ENCODE measurements around the gene CRHBP.
"Not testable (repeated sequence)": the region's sequence is repeated elsewhere in the genome, so short reads cannot be mapped to it uniquely, and the experiment has no call there.

Gene CRHBP

GRCh38 chr5:76952795-76953536 lies at the start of gene CRHBP:
Gene CRHBP, plus strand, starts transcription at chr5:76953045. Its CDS starts 90 bp downstream, at chr5:76953135.
- DNase-seq = no peak

GRCh38 chr5:76908166-76908565 lies 44.7 kb upstream of the CRHBP start:
- no peak for DNase-seq

DNA sequence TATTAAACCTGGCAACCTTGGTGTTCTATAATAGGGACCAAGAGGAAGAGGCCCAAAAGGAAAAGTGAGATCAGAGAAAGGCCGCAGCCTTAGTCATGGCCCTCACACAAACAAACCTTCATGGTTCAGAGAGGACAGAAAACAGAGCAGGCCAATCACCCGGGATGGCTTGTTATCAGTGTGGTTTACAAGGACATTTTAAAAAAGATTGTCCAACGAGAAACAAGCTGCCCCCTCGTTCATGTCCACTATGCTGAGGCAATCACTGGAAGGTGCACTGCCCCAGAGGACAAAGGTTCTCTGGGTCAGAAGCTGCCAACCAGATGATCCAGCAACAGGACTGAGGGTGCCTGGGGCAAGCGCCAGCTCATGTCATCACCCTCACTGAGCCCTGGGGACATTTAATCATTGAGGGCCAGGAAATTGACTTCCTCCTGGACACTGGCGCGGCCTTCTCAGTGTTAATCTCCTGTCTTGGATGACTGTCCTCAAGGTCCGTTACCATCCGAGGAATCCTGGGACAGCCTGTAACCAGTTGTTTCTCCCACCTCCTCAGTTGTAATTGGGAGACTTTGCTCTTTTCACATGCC lies 42.4 kb upstream of the CRHBP start:
- DNase-seq = not testable (repeated sequence)

DNA sequence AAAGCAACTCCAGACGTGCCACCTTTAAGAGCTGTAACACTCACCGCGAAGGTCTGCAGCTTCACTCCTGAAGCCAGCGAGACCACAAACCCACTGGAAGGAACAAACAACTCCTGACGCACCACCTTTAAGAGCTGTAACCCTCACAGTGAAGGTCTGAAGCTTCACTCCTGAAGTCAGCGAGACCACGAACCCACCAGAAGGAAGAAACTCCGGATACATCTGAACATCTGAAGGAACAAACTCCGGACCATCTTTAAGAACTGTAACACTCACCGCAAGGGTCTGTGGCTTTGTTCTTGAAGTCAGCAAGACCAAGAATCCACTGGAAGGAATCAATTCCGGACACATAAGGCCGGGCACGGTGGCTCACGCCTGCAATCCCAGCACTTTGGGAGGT lies 38.2 kb upstream of the CRHBP start:
- not testable (repeated sequence) for DNase-seq

DNA sequence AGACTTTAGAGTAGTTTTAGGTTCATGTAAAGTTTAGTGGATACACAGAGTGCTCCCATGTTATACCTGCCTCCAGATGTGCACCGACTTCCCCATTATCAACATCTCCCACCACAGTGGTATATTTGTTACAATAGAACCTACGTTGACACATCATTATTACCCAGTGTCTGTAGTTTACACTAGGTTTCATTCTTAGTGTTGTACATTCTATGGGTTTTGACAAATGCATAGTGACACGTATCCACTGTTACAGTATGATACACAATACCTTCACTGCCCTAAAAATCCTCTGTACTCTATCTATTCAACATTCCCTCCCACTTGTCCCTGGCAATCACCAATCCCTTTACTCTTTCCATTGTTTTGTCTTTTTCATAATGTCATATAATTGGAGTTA lies 34.3 kb upstream of the CRHBP start:
- no peak for DNase-seq

DNA sequence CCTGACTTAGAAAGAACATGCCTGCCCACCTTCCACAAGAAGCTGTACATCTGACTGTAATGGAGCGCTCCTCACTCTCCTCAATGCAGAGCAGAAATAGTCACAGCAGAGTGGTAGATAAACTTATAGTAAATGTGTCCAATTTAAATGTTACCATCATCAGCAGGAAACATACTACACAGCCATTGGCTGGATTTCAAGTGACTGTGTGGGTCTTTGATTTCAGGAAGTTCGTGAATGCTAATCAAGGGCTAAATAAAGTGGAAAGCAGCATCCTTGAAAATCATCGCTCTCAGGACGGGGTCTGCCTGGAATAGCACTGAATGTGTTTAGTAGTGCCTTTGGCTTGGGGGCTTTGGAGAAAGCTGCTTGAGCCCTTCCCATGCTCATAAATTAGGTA lies 32.4 kb upstream of the CRHBP start:
- DNase-seq = no peak

DNA sequence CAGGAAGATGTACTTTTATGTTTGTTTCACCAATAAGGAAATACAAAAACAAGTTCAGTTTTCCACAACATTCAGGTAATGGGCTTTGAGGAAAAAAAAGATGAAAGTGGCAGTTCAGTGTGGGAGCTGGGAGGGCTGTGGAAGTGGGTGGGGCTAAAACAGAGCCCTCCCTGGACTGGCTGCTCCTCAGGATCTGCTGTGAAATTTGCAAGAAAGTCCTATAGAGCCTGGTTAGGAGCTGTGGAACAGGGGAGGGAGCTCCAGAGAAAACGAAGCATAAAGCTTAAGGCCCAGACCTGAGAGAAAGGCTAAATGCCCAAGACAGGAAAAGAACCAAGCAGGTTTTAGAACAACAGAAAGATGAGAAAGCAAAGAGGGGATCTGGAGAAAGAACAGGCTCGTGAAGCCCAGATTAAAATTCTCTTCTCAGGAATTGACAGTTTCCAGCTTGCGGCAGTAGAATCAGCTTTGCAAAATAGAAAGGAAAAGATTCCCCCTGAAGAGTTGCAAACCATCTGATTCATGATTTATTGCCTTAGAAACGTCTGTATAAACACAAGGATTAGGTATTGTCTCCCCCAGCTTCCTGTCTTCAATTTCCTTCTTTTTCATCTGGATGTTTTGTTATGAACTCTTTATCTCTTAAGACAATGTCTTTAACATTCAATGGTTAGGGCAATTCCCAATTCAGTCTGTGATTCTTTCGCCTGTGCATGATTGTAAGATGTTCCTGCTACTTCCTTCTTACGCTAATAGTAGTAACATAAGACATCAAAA lies 26.3 kb upstream of the CRHBP start:
- no peak for DNase-seq

- DNase-seq = no peak
These were observed 24.9 kb upstream of the CRHBP start for GRCh38 chr5:76927961-76928360.

DNA sequence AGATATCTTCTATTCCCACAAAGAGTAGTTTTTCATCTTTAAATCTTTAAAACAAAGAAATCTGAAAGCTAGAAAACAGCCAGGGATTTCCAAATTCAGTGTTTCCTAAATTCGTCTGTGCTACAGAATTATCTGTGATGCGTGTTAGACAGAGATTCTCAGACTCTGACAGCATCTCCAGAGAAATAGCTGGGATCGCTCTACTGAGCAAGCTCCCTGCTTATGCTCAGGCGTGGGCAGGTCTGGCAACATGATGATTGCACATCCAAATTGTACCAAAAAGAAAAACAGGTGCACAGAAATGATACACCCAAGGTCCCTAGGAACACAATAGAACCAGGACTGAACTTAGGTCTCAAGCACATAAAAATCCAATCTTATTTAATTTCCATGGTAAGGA lies 22.8 kb upstream of the CRHBP start:
- DNase-seq = no peak

DNA sequence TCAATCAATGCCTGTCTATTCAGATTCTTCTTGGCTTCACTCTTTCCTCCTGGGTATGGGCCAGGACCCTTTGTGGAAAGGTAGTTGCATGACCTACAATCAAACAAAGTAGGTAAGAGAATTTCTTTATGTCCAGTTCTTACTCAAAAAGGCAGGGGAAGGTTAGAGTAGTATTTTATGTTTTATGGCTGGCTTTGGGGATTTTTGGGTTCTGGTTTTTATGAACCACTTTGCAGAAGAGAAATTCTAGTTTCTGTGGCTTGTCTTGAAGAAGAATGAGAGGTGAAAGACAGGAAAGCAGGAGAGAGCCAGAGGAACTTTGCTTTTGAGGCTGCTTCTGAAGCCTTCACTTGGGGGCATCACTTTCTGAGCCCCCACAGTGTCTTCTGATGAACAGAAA lies 14.7 kb upstream of the CRHBP start:
- no peak for DNase-seq

DNA sequence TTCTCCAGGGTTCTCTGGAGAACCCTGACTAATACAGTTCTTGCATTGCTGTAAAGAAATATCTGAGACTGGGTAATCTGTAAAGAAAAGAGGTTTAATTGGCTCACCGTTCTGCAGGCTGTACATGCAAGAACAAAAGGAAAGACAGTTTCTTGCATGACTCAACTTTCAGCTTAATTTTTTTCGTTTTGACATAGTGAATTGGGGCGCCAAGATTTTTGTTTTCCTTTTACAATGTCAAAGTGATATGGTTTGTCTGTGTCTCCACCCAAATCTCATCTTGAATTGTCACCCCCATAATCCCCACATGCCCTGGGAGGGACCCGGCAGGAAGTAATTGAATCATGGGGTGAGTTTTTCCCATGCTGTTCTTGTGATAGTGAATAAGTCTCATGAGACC lies 11.8 kb upstream of the CRHBP start:
- no peak for DNase-seq

DNA sequence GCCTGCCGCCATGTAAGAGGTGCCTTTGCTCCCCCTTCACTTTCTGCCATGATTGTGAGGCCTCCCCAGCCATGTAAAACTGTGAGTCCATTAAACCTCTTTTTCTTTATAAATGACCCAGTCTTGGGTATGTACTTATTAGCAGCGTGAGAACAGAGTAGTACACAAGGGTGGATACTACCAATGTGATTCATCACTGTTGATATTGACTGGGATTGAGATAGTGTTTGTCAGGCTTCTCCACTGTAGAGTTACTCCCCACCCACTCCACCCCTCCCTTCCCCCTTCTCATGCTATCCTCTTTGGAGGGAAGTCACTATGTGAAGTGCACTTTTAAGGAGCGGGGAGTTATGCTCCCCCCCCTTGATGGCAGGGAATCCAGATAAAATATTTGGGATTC lies 11.4 kb upstream of the CRHBP start:
- no peak for DNase-seq

DNA sequence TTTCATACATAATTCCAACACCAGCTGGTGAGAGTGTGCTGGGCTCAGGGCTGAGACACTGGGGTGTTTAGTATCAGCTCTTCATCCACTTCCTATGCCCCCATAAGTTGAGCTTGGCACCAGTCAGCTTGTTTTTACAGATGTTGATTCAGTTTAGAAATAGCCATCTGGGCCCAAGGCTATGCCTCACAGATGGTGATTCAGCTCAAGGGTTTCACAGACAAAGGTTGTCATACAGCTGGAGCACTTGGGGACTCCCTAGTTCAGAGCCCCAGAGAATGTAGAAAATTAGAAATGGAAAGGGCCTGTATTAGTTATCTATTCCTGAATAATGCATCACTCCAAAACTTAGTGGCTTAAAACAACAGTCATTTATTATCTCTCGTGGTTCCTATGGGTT lies 10.3 kb upstream of the CRHBP start:
- no peak for DNase-seq

DNA sequence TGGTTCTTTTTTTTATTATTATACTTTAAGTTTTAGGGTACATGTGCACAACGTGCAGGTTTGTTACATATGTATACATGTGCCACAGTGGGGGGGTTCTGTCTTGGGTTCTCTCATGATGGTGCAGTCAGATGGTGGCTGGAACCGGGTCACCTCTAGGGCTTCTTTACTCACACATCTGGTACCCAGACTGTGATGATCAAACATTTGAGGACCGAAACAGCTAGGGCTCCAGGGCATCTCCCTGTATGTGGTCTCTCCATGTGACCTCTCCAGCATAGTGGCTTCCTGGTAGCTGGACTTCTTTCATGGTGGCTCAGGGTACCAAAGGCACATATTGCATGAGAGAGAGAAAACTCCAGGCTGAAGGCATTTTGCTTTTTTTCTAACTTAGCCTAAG lies 9.8 kb upstream of the CRHBP start:
- DNase-seq = no peak

- DNase-seq = no peak
These were observed 8.2 kb upstream of the CRHBP start for GRCh38 chr5:76944638-76945037.

- DNase-seq = not testable (repeated sequence)
These were observed 7.6 kb upstream of the CRHBP start for GRCh38 chr5:76945238-76945637.

- DNase-seq = no peak
These were observed 6.8 kb upstream of the CRHBP start for GRCh38 chr5:76946090-76946489.

- no peak for DNase-seq
These were observed 5.8 kb upstream of the CRHBP start for GRCh38 chr5:76947082-76947503.

- no peak for DNase-seq
These were observed 922 bp downstream of the CRHBP start for GRCh38 chr5:76953551-76954382.

- no peak for DNase-seq
These were observed 1.5 kb downstream of the CRHBP start for GRCh38 chr5:76954383-76954763.

DNA sequence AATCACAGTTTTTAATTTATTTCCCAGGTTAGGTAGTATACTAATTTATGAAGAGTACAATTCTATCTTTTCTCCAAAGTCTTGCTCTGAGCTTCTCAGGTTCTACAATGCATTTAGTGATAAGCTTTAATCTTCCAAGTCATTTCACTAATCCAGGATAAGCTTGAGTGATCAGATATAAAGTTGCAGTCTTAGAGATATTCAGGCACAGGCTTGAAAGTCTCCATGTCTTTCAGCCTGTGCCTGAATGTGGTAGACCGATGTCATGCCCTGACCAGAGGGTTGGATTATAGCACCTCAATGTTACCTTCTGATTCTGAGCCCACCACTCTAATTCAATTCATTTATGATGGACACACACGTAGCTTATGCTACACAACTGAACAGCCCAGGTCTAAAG lies 3.2 kb downstream of the CRHBP start:
- no peak for DNase-seq

DNA sequence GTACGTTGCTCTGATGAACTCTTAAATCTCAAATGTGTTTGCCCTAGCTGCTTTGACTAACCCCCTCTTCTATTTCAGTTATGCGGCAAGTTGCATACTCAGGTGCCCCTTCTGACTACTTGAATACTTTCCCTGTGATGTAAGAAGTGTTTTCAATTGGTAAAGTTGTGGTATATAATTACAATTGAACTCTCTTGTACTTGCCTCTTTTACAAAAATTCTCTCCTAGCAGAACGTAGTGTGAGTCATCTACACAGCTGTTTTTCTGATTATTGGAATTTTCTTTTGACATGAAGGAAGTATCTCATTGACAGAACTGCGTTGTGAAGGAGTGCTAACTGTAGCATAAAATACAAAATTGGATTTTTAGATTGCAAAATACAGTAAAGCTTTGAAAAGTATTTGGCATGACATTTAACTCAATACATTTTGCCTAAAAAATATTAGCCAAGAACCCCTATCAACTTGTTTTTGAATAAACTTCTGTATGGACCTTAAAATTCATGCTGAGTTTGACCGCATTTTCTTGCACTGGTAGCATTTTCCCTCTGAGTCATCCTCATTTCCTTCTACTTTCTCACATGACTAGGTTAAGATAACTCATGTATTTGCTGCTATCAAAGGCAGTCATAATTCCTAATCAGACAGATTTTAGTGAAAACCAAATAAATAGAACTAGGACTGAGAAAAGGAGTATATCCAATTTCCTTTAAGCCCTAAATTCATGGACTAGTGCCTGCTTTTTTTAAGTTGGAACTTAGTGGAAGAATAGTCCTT lies 6.3 kb downstream of the CRHBP start:
- no peak for DNase-seq

All from activated CD4-positive, alpha-beta T cell treated with anti-CD3 and anti-CD28 coated beads, Interleukin-2, amount 50 U/mL, for 1 hour (primary cell).